K562 (cell line): ENCODE data around the gene MAPT. TPM values are rescaled to one million over a fixed set of nuclear protein-coding genes. Genes with fewer than 3 reads are reported as not detected.

Experiments
- ATAC-seq: fragments of 200-7000 bp; cut with Tn5 transposase; 3 replicates; pipeline ENCODE4 v1.9.1; 2020; ENCODE audit warnings: moderate library complexity
- BruUV-seq: library from RNA; stranded (reverse); fragments of 400-500 nt; replicated peaks from 2 replicates; lab custom pipeline; 2021; lab: Mats Ljungman, UMichigan
- CTCF ChIA-PET: fragments of 300-600 bp; formaldehyde crosslinking; extraction: SDS; loops from one replicate; lab custom pipeline; 2021; ENCODE audit warnings: low intra/inter-chr PET ratio; lab: Yijun Ruan, JAX
- POLR2A ChIA-PET: fragments of 300-600, 350-650 bp; sonication (Branson Sonifier 250); formaldehyde crosslinking; extraction: SDS; loops from one replicate; lab custom pipeline; 2021; ENCODE audit warnings: antibody characterized with exemption, inconsistent platforms; lab: Yijun Ruan, JAX
- DNase-seq, 4 experiments: peaks; one replicate each; pipeline versions ENCODE4 v3.0.0 to v3.0.0-alpha.2; 2011 to 2018; ENCODE audit warnings: low spot score in 3 of 4, mixed read lengths in 3 of 4; ENCODE audit errors: extremely low read depth in 1 of 4
- FAIRE-seq: peaks from 2 replicates; lab custom pipeline; 2011; peaks lifted over from hg19 to GRCh38; lab: Jason Lieb, UNC
- H2AFZ ChIP-seq: 2 replicates; pipeline ENCODE4 v1.6.0; 2011; ENCODE audit warnings: low read depth, low read length, control low read depth, inconsistent platforms
- H3K27ac ChIP-seq: fragments of 200-600 bp; 3 replicates; pipeline ENCODE4 v1.8.0; 2011; ENCODE audit warnings: low read depth, mild to moderate bottlenecking, control low read depth, inconsistent platforms, low read length, moderate library complexity, mixed read lengths; ENCODE audit errors: extremely low read depth
- H3K27me3 ChIP-seq, 2 experiments: fragments of 300-600 bp in 1 of 2; 2 replicates in 1 of 2; 3 replicates in 1 of 2; pipeline versions ENCODE4 v1.6.0 to v1.8.0; 2011; ENCODE audit warnings: inconsistent platforms in 2 of 2, low read length in 2 of 2, mild to moderate bottlenecking in 1 of 2, mixed read lengths in 1 of 2, moderate library complexity in 1 of 2; ENCODE audit not compliant: control insufficient read depth in 2 of 2, insufficient read depth in 2 of 2
- H3K36me3 ChIP-seq: fragments of 300-600 bp; 3 replicates; pipeline ENCODE4 v1.8.0; 2011; ENCODE audit warnings: mild to moderate bottlenecking, low read length, inconsistent platforms; ENCODE audit not compliant: control insufficient read depth, insufficient read depth
- H3K4me1 ChIP-seq, 2 experiments: fragments of 200-600 bp in 1 of 2; replicated peaks in 1 of 2; 2 replicates in 1 of 2; 3 replicates in 1 of 2; pipeline versions ENCODE4 v1.5.1 to v1.8.0; 2011; ENCODE audit warnings: inconsistent platforms in 2 of 2, low read length in 2 of 2, mild to moderate bottlenecking in 1 of 2, mixed read lengths in 1 of 2, moderate library complexity in 1 of 2; ENCODE audit not compliant: control insufficient read depth in 2 of 2, insufficient read depth in 2 of 2
- H3K4me2 ChIP-seq: 2 replicates; pipeline ENCODE4 v1.6.1; 2011; ENCODE audit warnings: low read length, control low read depth, inconsistent platforms, mixed read lengths; ENCODE audit not compliant: insufficient read depth
- H3K4me3 ChIP-seq: fragments of 200-600 bp; sonication (generic), shearing (Covaris generic); 2 replicates; pipeline ENCODE4 v1.5.1; 2016; ENCODE audit warnings: control low read depth, inconsistent platforms
- H3K79me2 ChIP-seq: fragments of 200-600 bp; 3 replicates; pipeline ENCODE4 v1.8.0; 2011; ENCODE audit warnings: low read length, inconsistent platforms; ENCODE audit not compliant: control insufficient read depth, insufficient read depth
- H3K9ac ChIP-seq, 2 experiments: 2 replicates each; pipeline versions ENCODE4 v1.6.0 to v1.6.1; 2011; ENCODE audit warnings: low read depth in 2 of 2, low read length in 2 of 2, control low read depth in 1 of 2, inconsistent platforms in 1 of 2, mild to moderate bottlenecking in 1 of 2, mixed read lengths in 1 of 2; ENCODE audit not compliant: insufficient read depth in 1 of 2
- H3K9me1 ChIP-seq: one replicate; pipeline ENCODE4 v1.6.0; 2011; ENCODE audit warnings: inconsistent platforms, mild to moderate bottlenecking, low read length, moderate library complexity; ENCODE audit not compliant: control insufficient read depth, insufficient read depth
- H3K9me3 ChIP-seq: replicated peaks from 2 replicates; pipeline ENCODE4 v1.5.1; 2011; ENCODE audit warnings: low read depth, low read length, inconsistent platforms; ENCODE audit not compliant: control insufficient read depth, insufficient read depth
- H4K20me1 ChIP-seq: replicated peaks from 2 replicates; pipeline ENCODE4 v1.6.1; 2011; ENCODE audit warnings: low read length, inconsistent platforms, mixed read lengths; ENCODE audit not compliant: control insufficient read depth, insufficient read depth
- BHLHE40 ChIP-seq: IDR thresholded peaks from 2 replicates; pipeline ENCODE4 v1.6.1; 2011; ENCODE audit warnings: low read length, improper control_type of control experiment
- MTF1 ChIP-seq: fragments of 250-450 bp; sonication (Bioruptor Pico); IDR thresholded peaks from 2 replicates; pipeline ENCODE4 v1.9.0; 2021; ENCODE audit warnings: moderate library complexity, mild to moderate bottlenecking, inconsistent platforms, borderline replicate concordance
- SMARCB1 ChIP-seq: IDR thresholded peaks from 2 replicates; pipeline ENCODE4 v1.6.1; 2011; ENCODE audit warnings: improper control_type of control experiment, low read depth; ENCODE audit not compliant: insufficient read length
- SRSF1 ChIP-seq: fragments of 200-400 bp; formaldehyde crosslinking; IDR thresholded peaks from 2 replicates; pipeline ENCODE4 v1.6.1; 2017; ENCODE audit warnings: mild to moderate bottlenecking, low read depth, low read length, moderate library complexity
- ZEB2 ChIP-seq: fragments of 450-650 bp; IDR thresholded peaks from 2 replicates; pipeline ENCODE4 v1.6.1; 2016
- WGBS: fragments of 100-300 bp; shearing (Covaris generic); methylation state at CpG from one replicate; pipeline ENCODE4 v1.1.6; 2016; ENCODE audit warnings: low coverage, mixed read lengths; ENCODE audit not compliant: insufficient coverage; ENCODE audit errors: missing lambda C conversion rate; 5-methylcytosine and 5-hydroxymethylcytosine counted together
- in situ Hi-C: fragments of 300-500 bp; cut with MboI; formaldehyde crosslinking; loops from 4 replicates; pipeline ENCODE4 v1.15.0; 2018; ENCODE audit warnings: inconsistent platforms, mixed read lengths
- intact Hi-C: fragments of 100-400 bp; cut with micrococcal nuclease; formaldehyde crosslinking; loops from 2 replicates; pipeline ENCODE4 v1.14.2; 2022
- polyA plus RNA-seq, 8 experiments: library from polyadenylated mRNA; depleted of rRNA in 4 of 8; stranded (reverse) in 5 of 8; unstranded in 3 of 8; fragments of >200 nt; fragmentation: Nextera tagmentation in 2 of 8; fragmentation: Illumina TruSeq in 1 of 8; extraction: Ambion mirVana in 2 of 8; extraction: Trizol in 1 of 8; gene quantifications; 2 replicates each; pipeline versions ENCODE4 v1.2.1 to v1.2.3, GENCODE V29; 2011 to 2014; ENCODE audit warnings: inconsistent platforms in 1 of 8, missing spikeins in 1 of 8
- total RNA-seq, 7 experiments: library from RNA; depleted of rRNA in 6 of 7; stranded (reverse); fragments of >200 nt in 6 of 7; fragmentation: Illumina TruSeq in 2 of 7; extraction: Trizol in 2 of 7; gene quantifications; 2 replicates each; pipeline versions ENCODE4 v1.2.1 to v1.2.3, GENCODE V29; 2011 to 2021; ENCODE audit warnings: low replicate concordance in 1 of 7
- TF ChIP-seq, protein P1 (sequence below): fragments of 250-450 bp; sonication (Bioruptor Pico); IDR thresholded peaks from 2 replicates; pipeline ENCODE4 v1.6.1; 2021; ENCODE audit warnings: mild to moderate bottlenecking
- TF ChIP-seq, protein P2 (sequence below): sonication (generic); formaldehyde crosslinking; IDR thresholded peaks from 2 replicates; pipeline ENCODE4 v1.8.0; 2022; ENCODE audit warnings: mild to moderate bottlenecking, missing genetic modification reagents

The MAPT gene
- total and polyA plus RNA-seq, 9 of the 15 experiments (the other 6 are each of a cell fraction or from before 2014, with no cell fraction given) = 0.04 to 1.1 (median 0.36) TPM

DNA sequence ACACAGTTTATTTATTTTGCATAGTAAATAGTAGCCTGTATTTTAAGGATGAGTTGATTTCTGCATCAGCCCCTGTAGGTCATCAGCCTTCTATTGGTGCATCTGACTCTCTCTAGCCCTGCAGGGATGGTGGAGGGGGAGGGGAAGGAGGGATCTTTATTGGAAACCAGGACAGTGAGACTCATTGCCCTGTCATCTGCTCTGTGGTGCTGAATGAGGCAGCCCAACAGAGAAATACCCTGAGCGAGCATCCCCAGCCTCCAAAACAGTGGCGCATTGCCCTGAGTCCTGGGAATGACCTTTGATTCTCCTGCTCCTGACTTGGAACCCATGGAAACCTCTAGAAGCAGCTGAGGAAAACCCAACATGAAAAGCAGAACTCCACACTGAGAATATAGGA is 59.2 kb downstream of the MAPT start:
- FAIRE-seq (no peak), ATAC-seq (no peak)
- Histone ChIP-seq H3K79me2 (no peaks in the 10 kb centered on the region), H3K9me3 (no peaks in the 10 kb centered on the region), H3K4me1 (peaks cover 9 to 15% of the 10 kb centered on the region in 2 experiments)
- CTCF ChIA-PET = no interaction called here
- in situ Hi-C loops = no loop called here
- TF ChIP-seq, protein P1, sequence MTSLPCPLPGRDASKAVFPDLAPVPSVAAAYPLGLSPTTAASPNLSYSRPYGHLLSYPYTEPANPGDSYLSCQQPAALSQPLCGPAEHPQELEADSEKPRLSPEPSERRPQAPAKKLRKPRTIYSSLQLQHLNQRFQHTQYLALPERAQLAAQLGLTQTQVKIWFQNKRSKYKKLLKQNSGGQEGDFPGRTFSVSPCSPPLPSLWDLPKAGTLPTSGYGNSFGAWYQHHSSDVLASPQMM (CRISPR knock-in tag) = no peak
- no peak for TF ChIP-seq MTF1 (CRISPR knock-in tag)
- TF ChIP-seq ZEB2 = no peak
- TF ChIP-seq SMARCB1 = no peak
- TF ChIP-seq, protein P2, sequence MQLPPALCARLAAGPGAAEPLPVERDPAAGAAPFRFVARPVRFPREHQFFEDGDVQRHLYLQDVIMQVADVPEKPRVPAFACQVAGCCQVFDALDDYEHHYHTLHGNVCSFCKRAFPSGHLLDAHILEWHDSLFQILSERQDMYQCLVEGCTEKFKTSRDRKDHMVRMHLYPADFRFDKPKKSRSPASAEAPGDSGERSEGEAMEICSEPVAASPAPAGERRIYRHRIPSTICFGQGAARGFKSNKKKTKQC (CRISPR knock-in tag) = no peak
- TF ChIP-seq SRSF1 = no peak
- TF ChIP-seq BHLHE40 = no peak
- TF ChIP-seq, all 486 proteins: peak for 0
- 55% methylated on average over 2 of the region's 2 CpGs for WGBS
- Histone ChIP-seq H2AFZ (no peak overlapping the region), H4K20me1 (no peaks in the 10 kb centered on the region), H3K9ac (no peak overlapping the region), H3K4me3 (no peak overlapping the region), H3K4me2 (no peak overlapping the region), H3K27ac (no peak overlapping the region), H3K9me1 (no peaks in the 10 kb centered on the region), H3K27me3 (peaks cover 8 to 26% of the 10 kb centered on the region in 2 experiments), H3K36me3 (no peaks in the 10 kb centered on the region)
- POLR2A ChIA-PET = interaction anchor here (0.7 kb wide), 1 partner anchor 65 kb away, joined by 3 read pairs; no protein-coding TSS in a partner anchor
- intact Hi-C loops = no loop called here
- no peak for DNase-seq
- BruUV-seq = no TSS peak
